ENCODE data around the gene PCDHA2. TPM values are rescaled to one million over a fixed set of nuclear protein-coding genes. Genes with fewer than 3 reads are reported as not detected.

PCDHA2 gene
- polyA plus RNA-seq, 1 experiment = 0.05 TPM

DNA sequence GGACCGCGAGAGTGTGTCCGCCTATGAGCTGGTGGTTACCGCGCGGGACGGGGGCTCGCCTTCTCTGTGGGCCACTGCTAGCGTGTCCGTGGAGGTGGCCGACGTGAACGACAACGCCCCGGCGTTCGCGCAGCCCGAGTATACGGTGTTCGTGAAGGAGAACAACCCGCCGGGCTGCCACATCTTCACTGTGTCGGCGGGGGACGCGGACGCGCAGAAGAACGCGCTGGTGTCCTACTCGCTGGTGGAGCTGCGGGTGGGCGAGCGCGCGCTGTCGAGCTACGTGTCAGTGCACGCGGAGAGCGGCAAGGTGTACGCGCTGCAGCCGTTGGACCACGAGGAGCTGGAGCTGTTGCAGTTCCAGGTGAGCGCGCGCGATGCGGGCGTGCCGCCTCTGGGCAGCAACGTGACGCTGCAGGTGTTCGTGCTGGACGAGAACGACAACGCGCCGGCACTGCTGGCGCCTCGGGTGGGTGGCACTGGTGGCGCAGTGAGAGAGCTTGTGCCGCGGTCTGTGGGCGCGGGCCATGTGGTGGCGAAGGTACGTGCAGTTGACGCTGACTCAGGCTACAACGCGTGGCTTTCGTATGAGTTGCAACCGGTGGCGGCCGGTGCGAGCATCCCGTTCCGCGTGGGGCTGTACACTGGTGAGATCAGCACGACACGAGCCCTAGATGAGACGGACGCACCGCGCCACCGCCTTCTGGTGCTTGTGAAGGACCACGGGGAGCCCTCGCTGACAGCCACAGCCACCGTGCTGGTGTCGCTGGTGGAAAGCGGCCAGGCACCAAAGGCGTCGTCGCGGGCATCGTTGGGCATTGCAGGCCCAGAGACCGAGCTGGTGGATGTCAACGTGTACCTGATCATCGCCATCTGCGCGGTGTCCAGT, 41.2 kb downstream of the PCDHA2 start:
- DNase-seq (ENCODE audit: low read depth, low spot score) = no peak
- POLR2A ChIA-PET = no interaction called here
- Histone ChIP-seq H3K4me3 (ENCODE audit: low read depth, low read length) (no peak overlapping the region), H3K27me3 (ENCODE audit: control insufficient read depth, insufficient read depth, low read length) (no peaks in the 10 kb centered on the region), H3K27ac (ENCODE audit: low read depth, low read length) (no peak overlapping the region), H3K9me3 (ENCODE audit: control insufficient read depth, insufficient read depth, low read length) (peaks cover 29% of the 10 kb centered on the region)
- CTCF ChIA-PET = no interaction called here
- TF ChIP-seq, protein P1, sequence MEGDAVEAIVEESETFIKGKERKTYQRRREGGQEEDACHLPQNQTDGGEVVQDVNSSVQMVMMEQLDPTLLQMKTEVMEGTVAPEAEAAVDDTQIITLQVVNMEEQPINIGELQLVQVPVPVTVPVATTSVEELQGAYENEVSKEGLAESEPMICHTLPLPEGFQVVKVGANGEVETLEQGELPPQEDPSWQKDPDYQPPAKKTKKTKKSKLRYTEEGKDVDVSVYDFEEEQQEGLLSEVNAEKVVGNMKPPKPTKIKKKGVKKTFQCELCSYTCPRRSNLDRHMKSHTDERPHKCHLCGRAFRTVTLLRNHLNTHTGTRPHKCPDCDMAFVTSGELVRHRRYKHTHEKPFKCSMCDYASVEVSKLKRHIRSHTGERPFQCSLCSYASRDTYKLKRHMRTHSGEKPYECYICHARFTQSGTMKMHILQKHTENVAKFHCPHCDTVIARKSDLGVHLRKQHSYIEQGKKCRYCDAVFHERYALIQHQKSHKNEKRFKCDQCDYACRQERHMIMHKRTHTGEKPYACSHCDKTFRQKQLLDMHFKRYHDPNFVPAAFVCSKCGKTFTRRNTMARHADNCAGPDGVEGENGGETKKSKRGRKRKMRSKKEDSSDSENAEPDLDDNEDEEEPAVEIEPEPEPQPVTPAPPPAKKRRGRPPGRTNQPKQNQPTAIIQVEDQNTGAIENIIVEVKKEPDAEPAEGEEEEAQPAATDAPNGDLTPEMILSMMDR (IDR thresholded peaks at IDR 0.05; ENCODE audit: low read depth, low read length) = no peak

DNA sequence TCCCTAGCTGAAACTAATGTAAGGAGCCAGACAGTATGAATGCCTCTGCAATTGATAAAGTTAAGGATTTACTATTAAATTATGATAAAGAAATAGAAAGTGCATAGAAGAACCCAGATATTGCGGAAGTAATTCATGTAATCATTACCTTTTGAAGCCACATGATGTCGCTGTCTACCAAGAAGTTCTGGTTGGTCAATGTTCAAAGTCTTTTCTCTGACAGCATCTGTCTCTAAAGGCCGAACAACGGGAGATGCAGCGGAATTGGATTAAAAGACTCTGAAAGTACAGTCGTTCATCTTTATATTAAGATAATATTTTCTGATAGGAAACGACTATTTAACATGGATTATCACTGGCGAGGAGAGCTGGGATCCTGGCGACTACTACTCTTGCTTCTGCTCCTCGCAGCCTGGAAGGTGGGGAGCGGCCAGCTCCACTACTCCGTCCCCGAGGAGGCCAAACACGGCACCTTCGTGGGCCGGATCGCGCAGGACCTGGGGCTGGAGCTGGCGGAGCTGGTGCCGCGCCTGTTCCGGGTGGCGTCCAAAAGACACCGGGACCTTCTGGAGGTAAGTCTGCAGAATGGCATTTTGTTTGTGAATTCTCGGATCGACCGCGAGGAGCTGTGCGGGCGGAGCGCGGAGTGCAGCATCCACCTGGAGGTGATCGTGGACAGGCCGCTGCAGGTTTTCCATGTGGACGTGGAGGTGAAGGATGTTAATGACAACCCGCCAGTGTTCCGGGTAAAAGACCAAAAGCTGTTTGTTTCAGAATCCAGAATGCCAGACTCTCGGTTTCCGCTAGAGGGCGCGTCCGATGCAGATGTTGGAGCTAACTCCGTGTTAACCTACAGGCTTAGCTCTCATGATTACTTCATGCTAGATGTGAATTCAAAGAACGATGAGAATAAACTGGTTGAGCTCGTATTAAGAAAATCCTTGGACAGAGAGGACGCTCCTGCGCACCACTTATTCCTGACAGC, 46.6 kb downstream of the PCDHA2 start, which contains the start of gene PCDHA8:
TSS of gene PCDHA8 (plus strand) at position 210 of the 985 bp plus-strand sequence. CDS start at position 345, 135 bp downstream.
- TF ChIP-seq, protein P1 (IDR thresholded peaks at IDR 0.05; ENCODE audit: low read depth, low read length) = no peak
- H3K27ac ChIP-seq (ENCODE audit: low read depth, low read length) = no peak within 1 kb of the TSS
- no peak for DNase-seq (ENCODE audit: low read depth, low spot score)
- peaks cover 36% of the 10 kb centered on the region for H3K9me3 ChIP-seq (ENCODE audit: control insufficient read depth, insufficient read depth, low read length)
- H3K4me3 ChIP-seq (ENCODE audit: low read depth, low read length) = no peak within 1 kb of the TSS
- CTCF ChIA-PET = no interaction called here
- POLR2A ChIA-PET = no interaction called here
- H3K27me3 ChIP-seq (ENCODE audit: control insufficient read depth, insufficient read depth, low read length) = no peaks in the 10 kb centered on the region

- peaks cover 28% of the 10 kb centered on the region for H3K9me3 ChIP-seq (ENCODE audit: control insufficient read depth, insufficient read depth, low read length)
- ChIA-PET CTCF (no interaction called here), POLR2A (no interaction called here)
- no peaks in the 10 kb centered on the region for H3K27me3 ChIP-seq (ENCODE audit: control insufficient read depth, insufficient read depth, low read length)
- DNase-seq (ENCODE audit: low read depth, low spot score) = no peak
- no peak overlapping the region for H3K27ac ChIP-seq (ENCODE audit: low read depth, low read length)
- TF ChIP-seq, protein P1 (IDR thresholded peaks at IDR 0.05; ENCODE audit: low read depth, low read length) = no peak
- no peak overlapping the region for H3K4me3 ChIP-seq (ENCODE audit: low read depth, low read length)
These were observed 48.4 kb downstream of the PCDHA2 start for GRCh38 chr5:140842798-140843733.

Other genes starting within 250 kb of the PCDHA2 start
- 1.7 and 2.8 TPM in 2 replicates for gene EIF4EBP3, start 247.2 kb upstream of the PCDHA2 start, polyA plus RNA-seq (2011; rRNA removed)
- 52.3 and 52.8 TPM in 2 replicates for gene SRA1, start 237.4 kb upstream of the PCDHA2 start, polyA plus RNA-seq (2011; rRNA removed)
- 13.6 and 14.9 TPM in 2 replicates for gene APBB3, start 230.3 kb upstream of the PCDHA2 start, polyA plus RNA-seq (2011; rRNA removed)
- gene SLC35A4, start 230.0 kb upstream of the PCDHA2 start, polyA plus RNA-seq (2011; rRNA removed) = 63.4 and 86.2 TPM in 2 replicates
- 0.29 and 0.71 TPM in 2 replicates for gene CD14, start 161.7 kb upstream of the PCDHA2 start, polyA plus RNA-seq (2011; rRNA removed)
- 5.0 and 5.7 TPM in 2 replicates for gene TMCO6, start 155.4 kb upstream of the PCDHA2 start, polyA plus RNA-seq (2011; rRNA removed)
- 64.0 and 85.6 TPM in 2 replicates for gene NDUFA2, start 147.2 kb upstream of the PCDHA2 start, polyA plus RNA-seq (2011; rRNA removed)
- 118 and 136 TPM in 2 replicates for gene IK, start 147.0 kb upstream of the PCDHA2 start, polyA plus RNA-seq (2011; rRNA removed)
- 13.6 and 14.3 TPM in 2 replicates for gene WDR55, start 129.9 kb upstream of the PCDHA2 start, polyA plus RNA-seq (2011; rRNA removed)
- gene DND1, start 121.3 kb upstream of the PCDHA2 start, polyA plus RNA-seq (2011; rRNA removed) = 0.14 and 0.31 TPM in 2 replicates
- 93.6 and 98.8 TPM in 2 replicates for gene HARS1, start 103.5 kb upstream of the PCDHA2 start, polyA plus RNA-seq (2011; rRNA removed)
- gene HARS2, start 103.4 kb upstream of the PCDHA2 start, polyA plus RNA-seq (2011; rRNA removed) = 39.9 and 48.6 TPM in 2 replicates
- gene ZMAT2, start 94.4 kb upstream of the PCDHA2 start, polyA plus RNA-seq (2011; rRNA removed) = 66.6 and 82.8 TPM in 2 replicates
- gene PCDHA1, start 8.7 kb upstream of the PCDHA2 start, polyA plus RNA-seq (2011; rRNA removed) = 0.06 and 0.09 TPM in 2 replicates
- gene PCDHA3, start 6.2 kb downstream of the PCDHA2 start, polyA plus RNA-seq (2011; rRNA removed) = 0.20 and 0.27 TPM in 2 replicates
- gene PCDHA4, start 12.2 kb downstream of the PCDHA2 start, polyA plus RNA-seq (2011; rRNA removed) = not detected in 2 replicates
- 0.02 TPM in 1 of 2 replicates, not detected in the other for gene PCDHA5, start 26.8 kb downstream of the PCDHA2 start, polyA plus RNA-seq (2011; rRNA removed)
- 0.02 and 0.09 TPM in 2 replicates for gene PCDHA6, start 33.1 kb downstream of the PCDHA2 start, polyA plus RNA-seq (2011; rRNA removed)
- 0.09 and 0.14 TPM in 2 replicates for gene PCDHA7, start 39.4 kb downstream of the PCDHA2 start, polyA plus RNA-seq (2011; rRNA removed)
- 0.01 TPM in 1 of 2 replicates, not detected in the other for gene PCDHA8, start 46.3 kb downstream of the PCDHA2 start, polyA plus RNA-seq (2011; rRNA removed)
- 0.02 TPM in 1 of 2 replicates, not detected in the other for gene PCDHA9, start 53.5 kb downstream of the PCDHA2 start, polyA plus RNA-seq (2011; rRNA removed)
- gene PCDHA10, start 61.0 kb downstream of the PCDHA2 start, polyA plus RNA-seq (2011; rRNA removed) = 0.01 and 0.02 TPM in 2 replicates
- not detected in 2 replicates for gene PCDHA11, start 74.1 kb downstream of the PCDHA2 start, polyA plus RNA-seq (2011; rRNA removed)
- not detected in 2 replicates for gene PCDHA12, start 80.5 kb downstream of the PCDHA2 start, polyA plus RNA-seq (2011; rRNA removed)
- not detected in 2 replicates for gene PCDHA13, start 87.3 kb downstream of the PCDHA2 start, polyA plus RNA-seq (2011; rRNA removed)
- 0.02 and 0.04 TPM in 2 replicates for gene PCDHAC1, start 131.4 kb downstream of the PCDHA2 start, polyA plus RNA-seq (2011; rRNA removed)
- not detected in 2 replicates for gene PCDHAC2, start 171.6 kb downstream of the PCDHA2 start, polyA plus RNA-seq (2011; rRNA removed)

Measured in AG04450 (cell line).